NCI-H526 treated with DMSO at 0.1 percent for 48 hours (cell line): Measurements from ENCODE around the gene SMAP2.
"Not testable (repeated sequence)": the region's sequence is repeated elsewhere in the genome, so short reads cannot be mapped to it uniquely, and the experiment has no call there.

Source experiments
- DNase-seq: peaks from one replicate; lab custom pipeline; 2025; lab: John Stamatoyannopoulos, UW

Gene SMAP2

DNA sequence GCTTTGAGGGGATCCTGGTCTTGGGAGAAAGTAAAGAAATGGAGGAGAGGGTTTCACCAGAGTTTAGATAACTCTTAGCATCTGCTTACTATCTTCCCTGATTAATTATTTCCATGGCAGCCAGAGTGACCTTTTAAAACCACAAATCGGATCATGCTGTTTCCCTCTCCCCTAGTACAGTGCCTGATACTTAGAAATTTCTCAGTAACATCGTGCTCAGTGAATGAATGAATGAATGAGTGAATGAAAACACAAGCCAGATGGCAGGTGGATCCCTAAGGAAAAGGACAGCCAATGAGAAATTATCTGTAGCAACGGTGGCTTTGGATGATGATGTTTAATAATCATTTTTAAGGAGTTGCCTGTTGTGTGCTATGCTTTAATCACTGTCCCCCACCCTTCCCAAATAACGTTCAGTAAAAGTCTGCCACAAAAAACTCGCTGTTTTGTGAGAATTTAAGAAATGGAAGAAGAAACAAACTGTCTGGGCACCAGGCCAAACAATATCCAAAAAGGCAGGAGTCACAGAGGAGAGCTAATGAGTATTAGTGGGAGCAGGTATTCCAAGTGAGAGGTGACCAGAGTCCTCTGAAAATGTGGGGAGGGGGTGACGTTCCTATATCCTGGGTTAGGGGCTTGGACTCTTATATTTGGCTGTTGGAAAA, 737 bp upstream of the SMAP2 start:
- no peak for DNase-seq

DNA sequence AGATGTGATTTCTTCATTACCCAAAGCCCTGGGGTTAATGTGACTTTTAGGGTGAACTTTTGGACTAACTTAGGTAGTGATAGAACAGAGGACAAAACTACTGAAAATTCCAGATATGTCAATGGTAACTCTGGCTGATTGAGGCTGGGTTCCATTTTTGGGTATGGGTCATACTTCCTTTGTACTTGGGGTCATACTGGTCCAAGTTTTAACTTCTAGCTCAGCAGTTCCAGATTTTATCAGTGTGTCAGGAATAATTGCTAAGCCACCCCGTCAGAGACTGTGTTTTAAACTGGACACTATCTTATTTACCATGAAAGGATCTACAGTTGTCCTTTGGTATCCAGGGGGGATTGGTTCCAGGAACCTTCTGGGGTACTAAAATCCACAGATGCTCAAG, 4.0 kb downstream of the SMAP2 start:
- no peak for DNase-seq

DNA sequence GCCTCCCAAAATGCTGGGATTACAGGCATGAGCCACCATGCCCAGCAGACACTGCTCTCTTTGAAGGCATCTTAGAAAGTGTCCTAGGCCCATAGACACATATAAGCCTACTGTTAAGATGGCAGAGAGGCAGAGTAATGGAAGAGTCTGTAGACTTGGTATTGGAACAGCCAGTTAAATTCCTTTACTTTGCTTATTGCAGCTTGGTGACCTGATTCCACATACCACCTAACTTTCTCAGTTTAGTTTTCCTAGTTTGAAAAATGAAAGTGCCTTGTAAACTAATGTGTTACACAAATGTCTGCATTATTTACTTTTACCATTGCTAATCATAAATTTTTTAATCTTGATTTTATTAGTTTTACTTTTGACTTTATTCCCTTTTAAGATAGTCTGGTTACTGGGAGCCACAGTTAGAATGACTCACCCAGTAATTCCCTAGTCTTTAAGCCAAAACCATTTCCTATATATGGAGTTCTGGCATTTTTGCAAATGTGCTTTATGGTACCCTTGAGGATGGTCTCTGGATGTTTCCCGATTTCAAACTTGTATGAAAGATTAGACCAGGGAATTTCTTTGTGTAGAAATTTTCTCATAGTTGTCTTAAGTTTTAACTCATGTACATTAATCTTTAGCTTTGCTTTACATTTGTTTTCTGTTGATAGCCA, 6.4 kb downstream of the SMAP2 start:
- DNase-seq: no peak

DNA sequence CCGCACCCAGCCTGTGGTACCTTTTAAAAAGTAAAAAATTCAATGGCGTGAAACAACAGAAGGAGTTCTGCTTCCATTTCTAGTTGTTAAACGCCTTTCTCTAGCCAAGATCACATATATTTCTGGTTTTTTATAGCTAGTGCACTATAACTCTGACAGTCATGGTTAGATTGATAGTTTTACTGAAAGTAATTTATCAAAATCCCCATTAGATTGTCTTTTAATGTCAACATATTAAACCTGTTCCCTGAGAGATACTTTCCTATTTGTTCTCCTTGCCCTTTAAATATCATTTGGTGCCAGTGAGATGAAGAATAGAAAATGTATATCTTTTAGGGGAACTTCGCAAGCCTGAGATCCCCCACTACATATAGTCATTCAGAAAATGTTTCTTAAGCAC, 7.3 kb downstream of the SMAP2 start:
- no peak for DNase-seq

DNA sequence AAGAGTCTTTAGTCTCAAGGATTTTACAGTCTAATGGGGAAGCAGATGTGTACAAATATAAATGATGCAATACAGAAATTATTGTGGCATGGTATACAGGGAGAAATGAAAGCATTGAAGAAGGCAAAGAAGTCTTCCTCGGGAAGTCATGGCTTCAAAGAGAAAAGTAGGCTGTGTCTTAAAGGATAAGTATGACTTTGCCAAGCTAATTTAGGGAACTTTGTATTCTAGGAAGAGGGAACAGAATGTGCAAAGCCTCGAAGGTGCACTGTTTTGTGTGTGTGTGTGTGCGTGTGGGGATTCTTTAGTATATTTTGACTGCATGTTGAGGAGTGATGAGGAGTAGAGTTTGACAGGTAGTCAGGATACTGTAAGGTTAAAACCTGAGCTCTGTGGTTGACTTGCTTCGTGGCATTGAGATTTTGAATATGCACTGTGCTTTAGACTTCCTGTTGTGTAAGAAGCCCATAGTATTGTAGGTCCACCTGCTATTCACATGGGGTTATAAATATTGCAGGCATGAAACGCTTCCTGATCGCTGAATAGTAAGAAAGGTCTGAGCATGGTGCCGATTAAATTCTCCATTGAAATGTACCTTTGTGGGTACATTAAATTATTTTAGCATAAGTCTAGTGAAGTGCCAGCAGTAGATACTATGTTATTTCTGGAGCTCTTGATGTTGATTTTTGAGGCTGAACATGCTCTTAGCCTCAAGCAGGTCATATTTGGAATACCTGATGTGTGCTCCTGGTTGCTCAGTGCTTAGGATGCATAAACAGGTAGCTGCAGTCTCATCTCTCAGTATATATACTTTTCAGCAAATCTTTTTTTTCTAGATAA, 8.0 kb downstream of the SMAP2 start:
- DNase-seq: peak; percentile 17

DNA sequence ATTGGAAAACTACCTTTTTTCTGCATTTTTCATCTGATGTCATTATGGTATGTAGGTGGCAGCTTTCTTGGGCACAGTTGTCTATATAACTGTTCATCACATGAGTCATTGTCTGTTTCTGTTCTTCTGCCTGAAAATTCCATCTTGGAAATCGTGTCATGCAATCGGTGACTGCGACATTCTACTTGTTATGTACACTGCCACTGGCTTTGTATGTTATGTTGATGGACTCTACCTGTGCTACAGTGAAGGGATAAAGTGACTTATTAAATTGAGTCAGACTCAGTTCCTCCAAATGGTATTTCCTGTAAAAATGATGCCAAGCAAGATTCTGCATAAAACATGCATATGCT, 8.6 kb downstream of the SMAP2 start:
- DNase-seq: no peak

DNA sequence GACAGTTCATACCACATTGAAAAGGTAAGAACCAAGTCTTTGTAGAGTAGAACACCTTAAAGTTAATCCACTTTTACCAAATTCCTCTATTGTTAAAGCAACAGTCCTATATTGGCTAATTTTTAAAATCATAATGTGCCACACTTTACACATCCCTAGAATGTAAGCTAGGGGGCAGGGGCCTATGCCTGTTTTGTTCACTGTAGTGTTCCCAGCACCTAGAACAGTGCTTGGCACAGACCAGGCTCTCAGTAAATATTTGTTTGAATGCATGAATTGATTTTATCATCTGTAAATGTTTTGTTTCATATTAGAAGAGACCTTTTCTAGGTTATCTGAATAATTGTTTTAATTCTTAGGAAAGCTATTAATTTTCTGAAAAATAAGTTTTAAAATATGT, 9.1 kb downstream of the SMAP2 start:
- no peak for DNase-seq

DNA sequence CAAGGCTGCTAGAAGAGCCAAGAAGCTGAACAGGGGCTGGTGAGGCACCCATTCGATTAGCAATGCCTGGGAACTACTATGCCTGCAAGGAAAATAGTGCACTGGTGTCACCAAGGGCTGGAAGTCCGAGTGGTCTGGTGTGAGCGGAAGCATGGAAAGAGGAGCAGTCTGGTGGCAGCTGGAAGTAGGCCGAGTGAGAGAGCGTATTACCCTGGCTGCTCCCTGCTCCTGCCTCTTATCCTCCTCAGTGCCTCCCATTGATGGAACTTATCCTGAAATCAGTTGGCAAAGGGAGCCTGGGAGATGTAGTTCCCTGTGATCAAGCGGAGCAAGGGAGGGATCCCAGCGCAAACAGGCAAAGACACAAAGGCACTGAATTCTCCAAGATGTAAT, 9.6 kb downstream of the SMAP2 start:
- DNase-seq: peak; percentile 86

DNA sequence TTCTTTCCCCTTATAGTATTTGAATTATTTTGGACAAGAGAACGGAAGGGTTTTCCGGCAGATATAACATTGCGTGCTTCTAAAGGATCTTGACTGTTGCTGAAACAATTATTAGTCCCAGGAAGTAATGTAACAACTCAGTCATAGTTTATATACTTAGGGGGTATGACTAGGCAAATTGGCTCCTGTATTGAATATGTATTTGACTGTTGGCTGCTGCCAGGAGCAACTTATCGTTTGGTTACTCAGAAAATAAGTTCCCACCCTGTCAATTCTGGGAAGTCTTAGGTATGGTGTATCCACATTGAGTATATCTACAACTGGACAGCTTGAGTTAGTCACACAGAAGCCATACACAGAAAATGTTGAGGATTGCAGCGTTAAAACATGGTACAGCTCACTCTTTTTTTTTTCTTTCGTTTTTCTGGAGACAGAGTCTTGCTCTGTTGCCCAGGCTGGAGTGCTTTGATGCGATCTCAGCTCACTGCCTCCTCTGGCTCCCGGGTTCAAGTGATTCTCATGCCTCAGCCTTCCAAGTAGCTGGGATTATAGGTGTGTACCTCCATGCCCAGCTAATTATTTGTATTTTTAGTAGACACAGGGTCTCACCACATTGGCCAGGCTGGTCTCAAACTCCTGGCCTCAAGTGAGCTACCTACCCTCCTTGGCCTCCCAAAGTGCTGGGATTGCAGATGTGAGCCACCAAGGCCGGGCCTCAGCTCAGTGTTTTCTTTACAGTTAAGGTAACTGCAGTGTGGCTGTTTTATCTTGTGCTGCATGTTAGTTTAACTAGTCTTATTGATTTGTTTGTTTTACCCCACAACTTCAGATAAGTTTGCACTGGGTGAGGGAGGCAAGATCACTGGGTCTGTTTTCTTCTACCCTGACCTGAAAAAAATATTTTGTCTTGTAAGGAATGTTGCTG, 10.2 kb downstream of the SMAP2 start:
- DNase-seq: peak; percentile 86

DNA sequence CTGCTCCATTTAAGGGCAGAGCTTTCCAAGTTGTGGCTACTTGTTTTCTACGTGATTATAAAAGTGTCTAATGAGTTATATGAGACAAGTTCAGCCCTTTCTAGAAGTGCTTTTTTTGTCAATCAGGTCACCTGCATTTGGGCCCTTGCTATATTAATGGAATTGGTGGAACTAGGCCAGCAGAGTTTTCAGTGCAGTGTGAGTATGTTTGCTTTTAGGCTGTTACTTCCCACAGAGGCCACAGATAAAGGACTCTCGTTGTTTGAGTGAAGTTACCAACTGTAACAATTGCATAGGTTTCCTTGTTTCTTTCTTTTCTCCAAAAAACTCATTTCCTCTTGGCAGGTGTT, 10.9 kb downstream of the SMAP2 start:
- no peak for DNase-seq

DNA sequence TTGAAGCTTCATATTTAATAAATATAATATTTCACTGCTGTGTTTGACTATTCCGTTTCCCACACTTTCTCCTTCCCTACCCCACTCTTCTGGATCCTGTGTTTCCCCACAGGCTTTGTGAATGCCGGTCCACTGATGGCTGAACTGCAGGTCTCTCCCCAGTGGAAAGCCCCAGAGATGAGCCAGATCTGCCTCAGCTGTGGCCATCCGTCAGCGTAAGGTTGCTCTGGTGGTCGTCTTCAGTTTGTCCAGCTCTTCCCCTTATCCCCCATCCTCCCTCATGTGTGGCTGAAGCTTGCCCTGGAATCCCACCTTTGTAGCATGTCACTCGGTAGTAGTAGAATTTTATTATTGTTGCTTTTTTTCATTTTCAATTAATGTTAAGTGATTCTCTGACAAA, 11.4 kb downstream of the SMAP2 start:
- DNase-seq: no peak

DNA sequence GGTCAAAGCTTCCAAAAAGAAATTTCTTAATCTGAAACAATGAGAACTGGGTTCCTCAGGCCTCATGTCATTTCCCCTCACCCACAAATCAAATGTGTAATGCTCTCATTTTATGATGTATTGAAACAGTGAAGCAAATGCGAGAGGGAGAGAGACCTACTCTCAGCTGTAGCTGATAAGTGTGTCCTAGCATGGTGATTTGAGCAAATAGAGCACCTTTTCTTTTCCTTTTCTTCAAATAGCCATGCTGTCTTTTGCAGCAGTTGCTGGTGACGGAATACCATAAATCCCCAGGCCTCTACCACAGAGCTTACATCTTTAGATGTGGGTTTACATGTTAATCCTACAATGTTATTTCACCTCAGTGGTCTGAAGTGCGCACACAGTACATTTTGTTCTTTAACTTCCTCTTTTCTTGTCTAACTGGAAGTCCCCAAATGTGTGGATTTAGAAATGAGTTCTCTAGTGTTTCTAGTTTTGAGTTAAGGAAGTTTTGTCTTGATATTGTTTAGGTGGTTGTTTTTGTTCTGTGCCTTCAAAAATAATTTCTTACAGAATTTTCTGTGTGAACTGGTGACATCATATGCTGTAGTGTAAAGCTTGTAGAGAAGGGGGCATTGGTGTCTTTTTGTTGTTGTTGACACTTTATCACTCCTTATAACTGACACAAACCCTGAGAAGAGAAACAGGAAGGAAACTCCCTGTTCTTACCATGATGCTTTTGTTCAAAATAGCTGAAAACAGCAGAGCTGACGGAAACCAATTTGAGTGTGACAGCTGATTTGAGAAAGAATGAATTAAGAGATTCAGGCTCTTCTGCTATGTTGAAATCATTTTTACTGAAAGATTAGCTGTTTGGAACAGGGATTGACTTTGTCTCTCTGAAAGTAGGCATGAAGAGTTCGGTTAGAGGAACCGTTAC, 12.2 kb downstream of the SMAP2 start:
- DNase-seq: no peak

DNA sequence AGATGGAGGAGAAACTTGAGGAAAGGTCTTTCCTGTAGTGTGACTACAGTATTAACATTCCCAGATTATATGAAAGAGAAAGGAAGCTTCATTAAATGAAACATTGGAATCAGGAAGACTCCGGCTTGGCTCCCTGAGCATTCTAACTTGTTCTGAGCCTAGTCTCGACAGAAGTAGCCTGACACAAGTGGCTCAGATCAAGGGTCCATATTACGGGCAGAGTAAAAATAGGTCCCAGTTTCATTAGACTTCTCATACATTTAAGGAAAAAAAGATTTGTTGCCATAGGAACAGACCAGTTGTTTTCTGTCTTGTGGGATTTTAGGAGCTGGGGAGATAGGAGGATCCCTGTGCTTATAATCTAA, 12.8 kb downstream of the SMAP2 start:
- no peak for DNase-seq

DNA sequence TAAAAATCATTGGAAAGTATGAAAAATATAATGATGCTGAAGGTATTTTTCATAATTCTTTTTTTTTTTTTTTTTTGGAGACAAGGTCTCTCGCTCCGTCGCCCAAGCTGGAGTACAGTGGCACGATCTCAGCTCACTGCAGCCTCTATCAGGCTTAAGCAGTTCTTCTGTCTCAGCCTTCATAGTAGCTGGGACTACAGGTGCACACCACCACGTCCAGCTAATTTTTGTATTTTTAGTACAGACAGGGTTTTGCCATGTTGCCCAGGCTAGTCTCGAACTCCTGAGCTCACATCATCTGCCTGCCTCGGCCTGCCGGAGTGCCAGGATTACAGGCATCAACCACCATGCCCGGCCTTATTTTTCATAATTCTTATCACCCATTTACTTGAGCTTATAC, 13.3 kb downstream of the SMAP2 start:
- DNase-seq: no peak

DNA sequence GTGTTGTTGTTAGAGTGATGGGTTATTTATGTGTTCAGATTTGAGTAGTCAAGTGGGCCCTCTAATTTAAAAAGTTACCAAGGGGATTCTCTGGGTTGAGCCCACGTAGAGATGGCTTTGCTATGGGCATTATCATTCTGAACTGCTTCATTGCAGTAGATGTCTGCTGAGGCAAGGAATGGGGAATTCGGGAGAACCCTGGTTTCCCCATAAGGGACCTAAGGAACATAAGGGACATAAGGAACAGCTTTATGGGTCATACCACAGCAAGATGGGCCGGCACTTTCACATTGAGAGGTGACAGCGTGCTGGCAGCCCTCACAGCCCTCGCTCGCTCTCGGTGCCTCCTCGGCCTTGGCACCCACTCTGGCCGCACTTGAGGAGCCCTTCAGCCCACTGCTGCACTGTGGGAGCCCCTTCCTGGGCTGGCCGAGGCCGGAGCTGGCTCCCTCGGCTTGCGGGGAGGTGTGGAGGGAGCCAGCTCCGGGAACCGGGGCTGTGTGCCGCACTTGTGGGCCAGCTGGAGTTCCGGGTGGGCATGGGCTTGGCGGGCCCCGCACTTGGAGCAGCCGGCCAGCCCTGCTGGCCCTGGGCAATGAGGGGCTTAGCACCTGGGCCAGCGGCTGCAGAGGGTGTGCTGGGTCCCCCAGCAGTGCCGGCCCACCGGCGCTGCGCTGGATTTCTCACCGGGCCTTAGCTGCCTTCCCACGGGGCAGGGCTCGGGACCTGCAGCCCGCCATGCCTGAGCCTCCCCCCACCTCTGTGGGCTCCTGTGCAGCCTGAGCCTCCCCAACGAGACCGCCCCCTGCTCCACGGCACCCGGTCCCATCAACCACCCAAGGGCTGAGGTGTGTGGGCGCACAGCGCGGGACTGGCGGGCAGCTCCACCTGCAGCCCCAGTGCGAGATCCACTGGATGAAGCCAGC, 14.1 kb downstream of the SMAP2 start:
- not testable (repeated sequence) for DNase-seq

DNA sequence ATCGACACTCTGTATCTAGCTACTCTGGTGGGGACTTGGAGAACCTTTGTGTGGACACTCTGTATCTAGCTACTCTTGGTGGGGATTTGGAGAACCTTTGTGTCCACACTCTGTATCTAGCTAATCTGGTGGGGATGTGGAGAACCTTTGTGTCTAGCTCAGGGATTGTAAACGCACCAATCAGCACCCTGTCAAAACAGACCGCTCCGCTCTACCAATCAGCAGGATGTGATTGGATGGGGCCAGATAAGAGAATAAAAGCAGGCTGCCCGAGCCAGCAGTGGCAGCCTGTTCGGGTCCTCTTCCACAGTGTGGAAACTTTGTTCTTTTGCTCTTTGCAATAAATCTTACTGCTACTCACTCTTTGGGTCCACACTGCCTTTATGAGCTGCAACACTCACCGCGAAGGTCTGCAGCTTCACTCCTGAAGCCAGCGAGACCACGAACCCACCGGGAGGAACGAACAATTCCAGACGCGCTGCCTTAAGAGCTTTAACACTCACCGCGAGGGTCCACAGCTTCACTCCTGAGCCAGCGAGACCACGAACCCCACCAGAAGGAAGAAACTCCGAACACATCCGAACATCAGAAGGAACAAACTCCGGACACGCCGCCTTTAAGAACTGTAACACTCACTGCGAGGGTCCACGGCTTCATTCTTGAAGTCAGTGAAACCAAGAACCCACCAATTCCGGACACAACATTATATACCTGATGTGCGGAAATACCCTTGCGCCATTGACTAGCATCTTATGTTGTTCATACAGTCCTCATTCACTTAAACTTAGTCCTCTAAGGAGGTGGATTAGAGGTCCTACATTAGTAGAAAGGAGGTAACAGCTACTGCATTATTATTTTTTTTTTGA, 15.2 kb downstream of the SMAP2 start:
- DNase-seq: not testable (repeated sequence)

DNA sequence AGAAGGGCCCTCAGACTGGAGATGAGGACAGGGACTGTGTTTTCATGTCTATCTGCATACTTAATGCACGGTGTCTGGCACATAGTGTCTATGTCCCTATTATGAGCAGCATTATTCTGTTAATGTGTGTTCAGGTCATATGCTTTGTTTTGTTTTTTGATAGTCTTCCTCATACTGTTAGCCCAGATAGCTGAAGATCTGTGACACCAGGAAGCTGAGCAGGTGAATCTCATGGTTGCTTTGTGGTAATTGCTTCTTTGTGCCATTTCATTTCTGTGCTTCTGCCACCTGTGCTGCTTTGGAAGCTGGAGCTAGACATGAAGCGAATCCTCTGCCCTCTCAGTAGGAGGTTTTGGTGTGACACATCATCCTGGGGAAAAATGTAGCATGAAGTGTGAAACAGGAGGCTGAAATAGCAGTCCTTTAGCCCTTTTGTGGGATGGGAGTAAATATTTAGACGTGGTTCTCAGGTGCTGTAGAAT, 15.8 kb downstream of the SMAP2 start:
- DNase-seq: no peak

DNA sequence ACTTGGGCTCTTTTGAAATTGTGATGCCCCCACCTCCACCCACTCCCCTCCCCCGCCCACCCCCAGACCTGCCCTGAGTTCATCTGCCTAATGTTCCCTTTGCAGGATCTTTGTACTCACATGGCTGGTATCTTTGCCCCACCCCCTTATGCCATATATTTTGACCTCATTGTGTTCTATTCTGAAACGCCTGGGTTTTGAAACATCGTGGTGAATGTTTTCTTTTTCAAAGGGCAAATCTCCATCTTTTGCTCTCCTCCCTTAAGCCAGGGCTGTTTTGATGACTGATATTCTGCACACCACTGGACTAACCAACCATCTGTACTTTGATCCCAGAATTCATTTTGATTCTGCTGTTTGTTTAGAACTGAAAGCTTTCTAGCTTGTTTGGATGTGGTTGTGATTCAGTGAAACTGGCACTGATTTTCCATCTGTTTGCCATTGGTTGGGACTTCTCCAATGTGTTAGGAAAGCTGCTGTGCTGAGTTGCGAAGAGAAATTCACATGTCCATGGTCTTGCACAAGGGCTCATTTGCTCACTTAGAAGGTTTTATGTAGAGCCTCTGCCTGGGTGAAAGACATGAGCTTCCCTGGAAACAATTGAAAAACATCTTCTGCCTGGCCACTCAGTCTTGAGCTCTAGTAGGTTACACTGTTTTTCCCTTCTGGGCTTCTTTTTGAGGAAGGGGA, 16.5 kb downstream of the SMAP2 start:
- no peak for DNase-seq
